ENCODE results near the gene STEAP4.
"Not testable (repeated sequence)": the region's sequence is repeated elsewhere in the genome, so short reads cannot be mapped to it uniquely, and the experiment has no call there.

Gene STEAP4

GRCh38 chr7:88268858-88269257 is 37.8 kb downstream of the STEAP4 start:
- intact Hi-C loops (cut with DNase I; ENCODE audit: low total_unique reads): no loop called here
- no peaks in the 10 kb centered on the region for H3K36me3 ChIP-seq
- no peaks in the 10 kb centered on the region for H3K9me3 ChIP-seq
- no peaks in the 10 kb centered on the region for H3K4me1 ChIP-seq
- DNase-seq: no peak
- H3K4me3 ChIP-seq: no peak overlapping the region
- no peaks in the 10 kb centered on the region for H3K27me3 ChIP-seq
- no peak overlapping the region for H3K27ac ChIP-seq
- TF ChIP-seq CTCF (IDR thresholded peaks at IDR 0.05): no peak

- H3K4me3 ChIP-seq: no peak overlapping the region
- TF ChIP-seq CTCF (IDR thresholded peaks at IDR 0.05): no peak
- no peaks in the 10 kb centered on the region for H3K4me1 ChIP-seq
- no peak for DNase-seq
- H3K36me3 ChIP-seq: no peaks in the 10 kb centered on the region
- intact Hi-C loops (cut with DNase I; ENCODE audit: low total_unique reads): no loop called here
- no peak overlapping the region for H3K27ac ChIP-seq
- H3K27me3 ChIP-seq: no peaks in the 10 kb centered on the region
- H3K9me3 ChIP-seq: no peaks in the 10 kb centered on the region
These were observed 38.6 kb downstream of the STEAP4 start for GRCh38 chr7:88268051-88268450.

GRCh38 chr7:88267421-88267820 is 39.3 kb downstream of the STEAP4 start:
- Histone ChIP-seq H3K27me3 (no peaks in the 10 kb centered on the region), H3K9me3 (no peaks in the 10 kb centered on the region), H3K27ac (no peak overlapping the region), H3K36me3 (no peaks in the 10 kb centered on the region), H3K4me1 (no peaks in the 10 kb centered on the region), H3K4me3 (no peak overlapping the region)
- no peak for TF ChIP-seq CTCF (IDR thresholded peaks at IDR 0.05)
- intact Hi-C loops (cut with DNase I; ENCODE audit: low total_unique reads): no loop called here
- no peak for DNase-seq

- intact Hi-C loops (cut with DNase I; ENCODE audit: low total_unique reads); H3K36me3 ChIP-seq; H3K27me3 ChIP-seq; H3K4me1 ChIP-seq; DNase-seq; H3K9me3 ChIP-seq; H3K4me3 ChIP-seq; H3K27ac ChIP-seq: not testable (repeated sequence)
These were observed 41.7 kb downstream of the STEAP4 start for GRCh38 chr7:88264987-88265386.

GRCh38 chr7:88262562-88262961 is 44.1 kb downstream of the STEAP4 start:
- Histone ChIP-seq H3K27me3 (no peaks in the 10 kb centered on the region), H3K27ac (no peak overlapping the region), H3K9me3 (no peaks in the 10 kb centered on the region), H3K4me3 (no peak overlapping the region), H3K4me1 (no peaks in the 10 kb centered on the region), H3K36me3 (no peaks in the 10 kb centered on the region)
- intact Hi-C loops (cut with DNase I; ENCODE audit: low total_unique reads): no loop called here
- DNase-seq: no peak
- no peak for TF ChIP-seq CTCF (IDR thresholded peaks at IDR 0.05)

GRCh38 chr7:88260719-88261118 is 46.0 kb downstream of the STEAP4 start:
- no peak overlapping the region for H3K4me3 ChIP-seq
- H3K27me3 ChIP-seq: no peaks in the 10 kb centered on the region
- no peak for TF ChIP-seq CTCF (IDR thresholded peaks at IDR 0.05)
- no peaks in the 10 kb centered on the region for H3K36me3 ChIP-seq
- intact Hi-C loops (cut with DNase I; ENCODE audit: low total_unique reads): no loop called here
- no peak for DNase-seq
- H3K4me1 ChIP-seq: no peaks in the 10 kb centered on the region
- H3K27ac ChIP-seq: no peak overlapping the region
- no peaks in the 10 kb centered on the region for H3K9me3 ChIP-seq
